SK-N-SH treated with all-trans-retinoic acid at 6 μM for 48 hours (cell line): ENCODE results near the gene LMNA.

Source experiments
- ISL1 ChIP-seq: fragments of 250-450 bp; sonication (Bioruptor Pico); IDR thresholded peaks from 2 replicates; pipeline ENCODE4 v2.1.2; 2022; ENCODE audit warnings: mild to moderate bottlenecking, moderate library complexity
- PATZ1 ChIP-seq: fragments of 250-450 bp; sonication (Bioruptor Pico); IDR thresholded peaks from 2 replicates; pipeline ENCODE4 v1.8.0; 2020; ENCODE audit warnings: mild to moderate bottlenecking, moderate library complexity, borderline replicate concordance
- ZC3H10 ChIP-seq: fragments of 250-450 bp; sonication (Bioruptor Pico); IDR thresholded peaks from 2 replicates; pipeline ENCODE4 v1.5.1; 2021; ENCODE audit warnings: mild to moderate bottlenecking, moderate library complexity
- ZFP3 ChIP-seq: fragments of 250-450 bp; sonication (Bioruptor Pico); IDR thresholded peaks from 2 replicates; pipeline ENCODE4 v1.5.0; 2020; ENCODE audit warnings: mild to moderate bottlenecking, moderate library complexity

GRCh38 chr1:156122086-156122485, 7.6 kb downstream of the LMNA start:
- TF ChIP-seq ZC3H10 (CRISPR knock-in tag) (peak; percentile 13; the same call in 1 of the 2 replicates), PATZ1 (CRISPR knock-in tag) (no peak), ISL1 (CRISPR knock-in tag) (no peak), ZFP3 (CRISPR knock-in tag) (no peak)
